Measurements from ENCODE around the gene FMN2.
"Not testable (repeated sequence)": the region's sequence is repeated elsewhere in the genome, so short reads cannot be mapped to it uniquely, and the experiment has no call there.

The FMN2 gene

DNA sequence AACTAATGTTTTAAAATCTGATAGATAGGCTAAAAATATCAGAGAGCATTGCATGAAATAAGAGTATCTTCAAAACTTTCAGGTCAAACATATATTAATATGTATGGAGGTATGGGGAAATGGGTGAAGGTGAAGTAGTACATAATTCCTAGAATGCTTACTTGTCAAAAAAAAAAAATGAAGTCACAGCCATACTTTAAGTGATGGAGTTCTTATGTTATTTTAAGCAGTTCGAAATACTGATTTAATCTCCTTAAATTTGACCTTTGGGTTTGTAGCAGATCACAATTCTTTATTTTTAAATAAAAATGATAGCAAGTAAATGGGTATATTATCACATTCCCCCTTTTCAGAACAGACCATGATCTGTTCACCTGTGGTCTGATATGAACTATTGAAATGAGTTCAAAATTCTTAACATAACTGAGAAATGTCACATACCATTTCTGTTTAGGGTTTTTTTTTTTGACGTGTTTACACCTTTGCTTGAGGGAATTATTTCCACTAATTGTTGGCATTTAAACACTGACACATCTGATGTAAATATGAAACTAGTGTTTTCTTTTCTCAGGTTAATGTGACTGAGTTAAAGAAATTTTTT, 300.1 kb downstream of the FMN2 start:
- no peak for DNase-seq

DNA sequence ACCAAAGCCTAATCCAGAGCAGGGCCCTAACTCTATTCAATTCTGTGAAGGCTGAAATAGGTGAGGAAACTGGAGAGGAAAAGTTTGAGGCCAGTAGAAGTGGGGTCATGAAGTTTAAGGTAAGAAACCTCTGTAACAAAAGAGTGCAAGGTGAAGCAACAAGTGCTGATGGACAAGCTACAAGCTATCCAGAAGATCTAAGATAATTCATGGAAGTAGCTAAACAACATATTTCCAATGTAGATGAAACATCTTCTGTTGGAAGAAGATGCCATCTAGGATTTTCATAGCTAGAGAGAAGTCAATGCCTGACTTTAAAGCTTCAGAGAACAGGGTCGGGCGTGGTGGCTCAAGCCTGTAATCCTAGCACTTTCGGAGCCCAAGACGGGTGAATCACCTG, 302.7 kb downstream of the FMN2 start:
- DNase-seq: no peak

DNA sequence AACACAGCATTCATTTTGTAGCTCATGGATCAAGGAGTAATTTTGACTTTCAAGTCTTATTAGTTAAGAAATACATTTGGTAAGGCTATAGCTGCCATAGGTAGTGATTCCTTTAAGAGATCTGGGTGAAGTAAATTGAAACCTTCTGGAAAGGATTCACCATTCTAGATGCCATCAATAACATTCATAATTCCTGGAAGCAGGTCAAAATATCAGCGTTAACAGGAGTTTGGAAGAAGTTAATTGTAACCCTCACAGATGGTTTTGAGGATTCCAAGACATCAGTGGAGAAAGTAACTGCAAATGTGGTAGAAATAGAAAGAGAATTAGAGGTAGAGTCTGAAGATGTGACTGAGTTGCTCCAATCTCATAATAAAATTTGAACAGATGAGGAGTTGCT, 303.7 kb downstream of the FMN2 start:
- DNase-seq: no peak

DNA sequence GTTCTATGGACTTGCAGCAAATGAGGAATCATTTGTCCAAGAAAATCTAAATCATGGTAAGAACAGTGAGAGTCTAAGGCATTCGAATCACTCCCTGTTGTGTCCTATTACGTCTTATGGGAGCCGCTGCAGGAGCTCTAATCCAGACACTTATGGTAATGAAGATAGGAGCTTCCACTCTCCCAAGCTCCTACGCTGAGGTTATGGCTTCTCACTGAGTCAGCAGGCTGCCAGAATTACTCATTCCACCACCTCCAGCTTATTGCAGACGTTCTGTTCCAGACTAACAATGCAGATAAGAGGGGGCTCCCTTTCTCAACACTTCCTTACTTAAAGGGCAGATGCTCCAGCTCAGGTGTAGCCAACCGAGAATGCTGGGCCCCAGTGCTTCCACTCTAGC, 307.7 kb downstream of the FMN2 start:
- no peak for DNase-seq

DNA sequence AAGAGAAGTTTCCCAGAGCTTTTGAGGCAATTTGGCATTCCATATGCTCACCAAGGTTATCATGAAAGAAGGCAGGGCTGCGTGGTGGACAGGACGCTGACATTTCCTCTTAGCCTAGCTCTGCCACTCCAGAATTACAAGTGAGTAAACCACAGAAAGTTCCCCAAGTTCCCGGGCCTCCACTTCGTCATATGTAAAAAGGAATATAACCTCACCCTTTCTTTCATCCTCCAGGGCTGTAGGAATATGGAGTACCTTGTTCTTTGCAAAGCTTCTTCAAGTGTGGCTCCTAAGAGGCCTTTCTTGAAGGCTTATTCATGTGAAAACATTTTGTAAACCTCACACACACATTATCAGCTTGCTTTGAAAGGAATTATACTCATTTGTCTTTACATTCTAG, 310.0 kb downstream of the FMN2 start:
- no peak for DNase-seq

DNA sequence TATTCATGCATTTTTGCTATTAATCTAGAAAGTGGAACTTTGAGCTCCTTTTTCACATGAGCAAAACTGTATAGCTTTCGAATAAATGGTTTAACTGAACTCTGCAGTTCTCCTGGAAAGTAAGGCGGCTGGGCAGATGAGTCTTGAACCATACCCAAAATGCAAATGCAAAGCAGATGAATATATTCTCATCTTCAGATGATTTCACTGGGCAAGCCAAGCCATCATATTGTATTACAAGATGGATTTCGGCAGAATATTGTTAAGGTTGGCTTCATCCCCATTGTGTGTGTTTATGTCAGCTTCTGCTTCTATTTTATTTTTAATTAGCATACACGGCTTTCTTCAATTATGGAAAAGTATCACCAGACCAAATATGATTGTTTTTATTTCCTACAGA, 310.6 kb downstream of the FMN2 start:
- no peak for DNase-seq

DNA sequence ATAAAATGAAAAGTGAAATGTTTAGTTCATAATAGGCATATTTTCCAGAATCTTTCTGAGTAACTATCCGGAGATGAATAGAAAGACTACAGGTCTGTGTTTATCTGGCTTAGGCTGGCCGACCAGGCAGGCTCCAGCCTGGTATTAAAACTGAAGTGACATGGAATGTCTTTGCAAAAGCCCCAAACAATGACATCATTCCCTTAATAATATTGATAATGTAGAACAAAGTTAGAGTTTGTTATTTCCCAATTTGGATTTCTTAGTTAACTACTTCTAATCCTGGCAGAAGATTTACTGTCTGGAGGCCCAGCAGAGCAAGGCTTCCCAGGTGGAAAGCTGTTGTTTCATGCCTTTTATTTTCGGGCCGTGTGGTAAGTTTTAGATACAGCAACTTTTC, 312.6 kb downstream of the FMN2 start:
- no peak for DNase-seq

DNA sequence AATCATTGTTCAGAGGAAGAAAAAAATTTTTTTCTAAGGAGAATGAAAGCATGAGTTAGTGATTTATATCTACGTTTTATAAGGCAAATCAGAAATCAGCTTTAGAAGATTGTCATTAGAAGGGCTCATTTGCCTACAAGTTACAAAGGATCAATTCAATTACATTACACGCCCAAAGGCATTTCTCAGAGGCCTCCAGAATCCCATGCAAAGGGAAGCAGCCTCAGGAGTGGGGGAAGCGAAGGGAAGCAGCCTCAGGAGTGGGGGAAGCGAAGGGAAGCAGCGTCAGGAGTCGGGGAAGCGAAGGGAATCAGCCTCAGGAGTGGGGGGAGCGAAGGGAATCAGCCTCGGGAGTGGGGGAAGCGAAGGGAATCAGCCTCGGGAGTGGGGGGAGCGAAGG, 314.1 kb downstream of the FMN2 start:
- no peak for DNase-seq

DNA sequence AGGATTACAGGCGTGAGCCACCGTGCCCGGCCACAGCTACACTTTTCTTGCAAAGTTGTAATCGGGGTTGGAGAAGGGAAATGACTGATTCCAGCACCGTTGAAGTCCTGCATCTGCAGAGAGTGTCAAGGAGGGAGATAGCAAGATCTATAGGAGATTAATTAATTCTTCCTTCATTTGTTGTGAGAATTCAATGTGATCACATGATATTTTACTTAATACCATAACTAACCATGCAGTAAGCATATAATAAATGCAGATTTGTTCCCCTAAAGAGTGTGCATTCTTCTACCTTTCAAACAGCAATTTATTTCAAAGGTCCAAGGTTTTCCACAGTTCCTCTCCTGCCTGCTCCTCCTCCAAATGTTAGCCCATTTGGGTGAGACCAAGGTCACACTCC, 315.7 kb downstream of the FMN2 start:
- DNase-seq: no peak

DNA sequence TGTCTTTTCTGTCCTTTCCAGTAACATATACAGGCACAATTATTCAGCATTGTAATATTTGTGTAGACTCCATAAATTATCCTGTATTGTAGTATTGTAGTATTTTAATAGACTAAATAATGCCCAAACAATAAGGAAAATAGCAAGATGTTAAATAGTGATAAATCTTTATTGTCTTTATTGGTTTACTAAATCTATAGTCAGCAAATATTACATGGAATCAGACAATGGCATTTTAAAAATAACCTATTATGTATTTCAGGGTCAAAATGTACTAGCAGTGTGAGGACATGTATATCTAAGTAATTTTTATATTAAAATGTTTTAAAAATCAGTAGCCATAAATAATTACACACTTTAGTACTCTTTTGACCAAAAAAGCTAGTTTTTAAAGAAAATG, 317.9 kb downstream of the FMN2 start:
- no peak for DNase-seq

DNA sequence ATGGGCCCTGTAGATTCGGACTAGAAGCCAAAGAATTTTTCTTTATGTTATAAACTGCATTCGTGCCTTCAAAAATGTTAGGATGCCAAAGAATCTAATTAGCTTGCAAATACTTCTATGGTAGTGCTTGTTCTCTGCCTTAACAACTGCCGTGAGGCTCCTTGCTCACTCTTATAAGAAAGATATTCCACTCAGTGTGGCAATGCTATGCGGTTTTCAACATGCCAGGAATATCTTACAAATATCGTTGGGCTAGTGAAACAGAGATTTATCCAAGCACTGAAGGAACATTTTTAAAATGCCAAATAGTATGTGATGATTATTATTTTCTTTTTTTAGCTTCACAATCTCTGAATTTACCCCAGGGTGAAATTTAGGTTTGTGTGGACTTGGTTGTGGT, 322.0 kb downstream of the FMN2 start:
- no peak for DNase-seq

DNA sequence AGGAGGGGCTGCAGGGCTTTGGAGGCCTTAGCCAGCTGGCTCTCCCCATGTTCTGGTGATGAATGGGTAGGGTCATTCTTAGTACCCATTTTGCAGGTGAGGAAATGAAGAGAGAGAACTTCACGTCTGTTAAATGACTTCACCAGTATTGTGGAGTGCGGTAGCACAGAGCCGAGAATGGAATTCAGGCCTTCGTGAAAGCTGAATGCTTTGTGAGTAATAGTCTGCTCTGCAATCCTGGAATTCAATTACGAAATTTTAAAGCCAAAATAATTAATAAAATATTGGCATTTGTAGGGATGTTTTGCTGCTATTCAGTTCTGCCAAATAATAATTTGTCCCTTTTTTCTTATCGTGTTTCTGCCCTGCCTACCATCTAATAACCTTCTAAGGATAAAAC, 322.6 kb downstream of the FMN2 start:
- DNase-seq: no peak

DNA sequence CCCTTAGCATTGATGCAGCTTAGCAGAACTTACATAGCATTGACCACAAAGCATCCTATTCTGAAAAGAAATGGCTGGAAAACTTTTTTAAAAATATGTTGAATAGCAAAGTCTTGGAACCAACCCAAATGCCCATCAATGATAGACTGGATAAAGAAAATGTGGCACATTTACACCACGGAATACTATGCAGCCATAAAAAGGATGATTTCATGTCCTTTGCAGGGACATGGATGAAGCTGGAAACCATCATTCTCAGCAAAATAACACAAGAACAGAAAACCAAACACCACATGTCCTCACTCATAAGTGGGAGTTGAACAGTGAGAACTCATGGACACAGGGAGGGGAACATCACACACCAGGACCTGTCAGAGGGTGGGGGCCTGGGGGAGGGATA, 323.3 kb downstream of the FMN2 start:
- DNase-seq: not testable (repeated sequence)

DNA sequence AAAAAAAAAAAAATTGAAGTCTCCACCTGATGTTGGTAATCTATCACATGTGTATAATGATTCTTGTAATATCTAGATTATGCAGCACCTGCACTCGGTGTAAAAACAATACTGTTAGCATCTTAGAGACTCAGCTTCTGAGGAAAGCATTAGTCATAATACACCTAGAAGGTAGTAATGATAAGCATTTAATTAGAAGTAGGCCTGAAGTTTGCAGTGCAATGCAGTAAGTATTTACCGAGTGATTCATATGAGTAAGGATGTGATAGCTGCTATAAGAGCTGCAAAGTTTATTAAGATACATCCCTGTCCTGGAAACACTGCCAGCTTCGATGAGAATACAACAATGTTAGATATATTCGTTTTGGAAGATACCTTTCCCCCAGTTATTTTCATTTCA, 323.8 kb downstream of the FMN2 start:
- no peak for DNase-seq

DNA sequence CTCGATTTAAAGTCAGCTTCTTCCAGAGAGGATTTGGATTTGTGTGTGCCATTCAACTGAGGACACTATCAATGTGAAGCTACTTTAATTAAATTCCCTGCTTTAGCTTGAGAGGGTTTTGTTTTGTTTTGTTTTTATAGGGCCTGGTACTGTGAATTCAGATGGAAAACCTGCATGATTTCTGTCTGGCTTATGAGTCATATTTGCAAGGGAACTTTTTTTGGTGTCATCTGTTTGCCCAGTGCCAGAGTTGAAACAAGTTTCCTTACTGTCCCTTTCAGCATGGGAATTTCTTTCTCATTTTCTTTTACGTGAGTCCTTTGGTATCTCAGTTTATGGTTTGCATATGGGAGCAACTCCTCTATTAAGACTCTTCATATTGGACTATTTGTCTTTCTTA, 325.6 kb downstream of the FMN2 start:
- no peak for DNase-seq

DNA sequence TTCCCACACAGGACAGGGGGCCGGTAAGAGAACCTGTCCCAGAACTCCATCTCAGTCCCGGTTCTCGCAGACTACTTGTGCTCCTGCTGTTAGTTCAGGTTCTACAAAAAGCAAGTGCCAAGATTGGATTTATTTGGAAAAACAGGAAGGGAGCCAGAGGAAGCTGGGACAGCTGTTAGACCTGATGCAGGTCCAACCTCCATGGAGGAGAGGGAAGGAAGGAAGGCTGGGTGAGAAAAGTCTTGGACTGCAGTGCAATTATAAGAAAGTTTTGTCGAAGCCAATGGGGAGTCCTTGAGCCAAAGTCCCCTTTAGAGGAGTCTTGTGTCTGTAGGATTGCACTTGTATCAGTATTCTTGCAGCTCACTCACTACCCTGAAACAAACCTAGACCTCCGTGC, 329.1 kb downstream of the FMN2 start:
- DNase-seq: no peak

DNA sequence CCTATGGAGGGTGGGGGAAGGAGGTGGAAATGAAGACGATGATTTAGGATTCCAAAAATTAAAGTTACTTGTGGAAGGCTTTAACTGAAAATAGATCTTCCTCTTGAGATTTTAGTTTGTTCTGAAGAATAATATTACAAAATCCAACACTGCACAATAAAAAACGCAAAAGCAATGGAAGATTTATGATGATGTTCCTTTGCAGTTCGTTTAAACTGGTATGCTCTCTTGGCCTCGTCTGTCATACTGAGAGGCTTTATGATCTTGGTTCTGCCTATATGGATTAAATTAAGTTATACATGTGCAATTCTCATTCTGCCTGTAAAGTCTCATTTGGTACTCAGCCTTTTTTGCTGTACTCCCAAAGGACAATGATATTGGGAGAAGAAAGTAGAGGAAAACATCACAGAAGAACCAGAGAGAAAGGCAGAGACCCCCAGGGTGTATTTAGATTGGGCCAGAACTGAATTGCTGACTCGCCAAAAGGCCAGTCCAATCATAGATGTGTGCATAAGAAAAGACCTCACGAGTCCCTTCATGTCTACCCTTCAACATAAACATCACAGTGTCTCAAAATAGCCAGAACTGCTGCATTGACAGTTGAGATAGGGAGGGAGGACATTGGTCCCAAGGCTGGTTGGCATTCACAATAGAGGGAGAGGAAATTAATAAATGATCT, 331.7 kb downstream of the FMN2 start:
- DNase-seq: no peak

DNA sequence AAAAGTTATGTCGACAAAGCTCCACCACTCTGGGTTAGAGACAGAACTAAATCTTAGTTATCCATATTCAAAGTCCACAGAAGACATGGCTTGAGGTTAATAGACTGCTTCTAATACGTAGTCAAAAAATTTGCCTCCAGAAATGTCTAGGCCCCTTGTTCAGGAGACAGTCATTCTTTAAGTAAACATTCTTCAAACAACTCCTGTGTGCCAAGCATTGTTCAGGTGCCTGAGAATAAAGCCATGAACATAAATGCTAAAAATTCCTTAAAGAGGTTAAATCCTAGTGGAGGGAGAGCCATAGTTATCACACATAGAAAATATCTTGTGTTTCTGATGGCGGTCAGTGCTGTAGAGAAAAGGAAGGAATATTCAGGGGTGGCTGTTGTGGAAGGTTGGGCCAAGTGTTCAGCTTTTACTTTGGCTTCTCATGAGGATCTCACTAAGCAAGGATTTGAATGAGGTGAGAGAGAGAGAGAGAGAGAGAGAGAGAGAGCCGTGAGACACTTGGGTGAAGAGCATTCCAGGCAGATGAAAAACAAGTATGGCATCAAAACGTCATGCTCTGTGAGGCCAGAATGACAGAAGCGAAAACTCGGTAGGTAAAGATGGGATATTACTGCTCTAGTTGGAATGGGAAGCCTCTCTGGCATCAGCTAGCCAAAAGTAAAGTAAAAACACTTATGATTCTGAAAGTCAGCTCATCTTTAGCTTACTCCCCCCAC, 333.2 kb downstream of the FMN2 start:
- DNase-seq: no peak

DNA sequence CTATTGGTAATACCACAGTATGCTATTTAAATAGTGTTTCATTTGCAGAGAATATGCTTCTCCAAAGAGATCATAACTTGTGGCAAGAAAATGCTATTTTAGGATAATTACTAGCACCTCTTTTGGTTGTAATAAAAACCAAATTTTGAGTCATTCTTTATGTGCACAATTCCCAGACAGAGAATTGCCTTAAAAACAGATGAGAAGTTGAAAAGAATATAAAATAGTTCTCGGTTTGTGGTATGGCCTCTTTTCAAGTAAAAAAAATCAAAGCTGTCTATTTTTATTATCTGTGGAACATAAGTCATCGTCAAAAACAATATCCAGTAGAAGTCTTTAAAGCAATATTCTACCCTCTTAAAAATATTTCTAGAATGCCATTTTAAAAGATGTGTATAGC, 334.4 kb downstream of the FMN2 start:
- DNase-seq: no peak

DNA sequence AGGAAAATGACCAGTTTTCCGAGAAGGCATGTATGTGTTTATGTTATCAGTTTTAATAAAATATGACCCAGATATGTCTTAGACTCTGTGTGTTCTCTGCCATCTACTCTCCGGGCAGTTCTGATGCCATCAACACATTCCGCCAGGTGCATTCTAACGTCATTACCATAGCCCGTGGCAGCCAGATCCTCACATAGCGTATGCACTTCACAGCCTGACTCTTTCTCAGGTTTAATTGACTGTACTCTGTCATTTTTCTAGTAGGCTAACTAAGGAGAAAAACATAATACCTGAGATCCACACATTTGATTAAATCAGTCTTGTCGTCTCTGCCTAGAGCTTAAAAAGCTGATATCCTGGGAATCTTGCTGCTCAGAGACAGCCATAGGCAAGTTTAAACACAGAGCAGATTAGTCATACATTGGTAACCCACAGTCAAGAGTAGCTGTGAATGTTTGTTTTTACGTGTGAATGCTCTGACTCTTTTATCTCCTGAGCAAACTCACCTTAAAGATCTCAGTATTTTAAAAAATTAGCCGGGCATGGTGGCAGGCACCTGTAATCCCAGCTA, 344.4 kb downstream of the FMN2 start:
- DNase-seq: no peak

DNA sequence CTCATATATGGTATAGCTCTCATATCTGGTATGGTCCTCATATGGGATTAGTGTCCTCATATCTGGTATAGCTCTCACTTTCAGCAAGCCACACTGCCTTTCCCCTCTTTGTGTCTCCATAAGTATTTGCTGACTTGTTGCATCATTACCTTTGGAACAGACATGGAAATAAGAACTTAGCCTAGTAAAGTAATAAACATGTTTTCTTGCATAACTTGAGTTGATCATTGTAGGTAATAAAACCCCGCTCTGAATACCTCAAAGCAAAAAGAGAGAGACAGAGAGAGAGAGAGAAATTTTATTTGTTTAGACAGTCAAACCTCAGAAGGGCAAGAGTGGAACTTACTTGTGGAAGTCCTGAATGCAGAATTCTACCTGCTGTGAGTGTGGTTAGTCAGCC, 350.0 kb downstream of the FMN2 start:
- DNase-seq: no peak

DNA sequence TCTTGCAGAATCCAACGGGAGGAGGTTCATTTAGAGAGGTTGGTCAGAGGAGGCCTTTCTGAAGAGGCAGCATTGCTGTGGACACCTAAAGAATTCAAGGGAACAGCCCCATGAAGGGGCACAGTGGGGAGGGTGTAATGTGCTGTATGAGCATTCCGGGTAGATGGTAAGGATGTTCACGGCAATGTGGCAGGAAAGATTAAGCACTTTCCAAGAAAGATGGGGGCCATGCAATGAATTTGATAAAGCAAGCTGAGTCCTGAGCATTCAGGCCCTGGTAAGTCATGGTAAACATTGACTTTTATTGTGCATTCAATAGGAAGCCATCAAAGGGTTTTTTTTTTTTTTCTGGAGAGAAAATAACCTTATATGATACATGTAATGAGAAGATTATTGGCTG, 353.7 kb downstream of the FMN2 start:
- DNase-seq: no peak

DNA sequence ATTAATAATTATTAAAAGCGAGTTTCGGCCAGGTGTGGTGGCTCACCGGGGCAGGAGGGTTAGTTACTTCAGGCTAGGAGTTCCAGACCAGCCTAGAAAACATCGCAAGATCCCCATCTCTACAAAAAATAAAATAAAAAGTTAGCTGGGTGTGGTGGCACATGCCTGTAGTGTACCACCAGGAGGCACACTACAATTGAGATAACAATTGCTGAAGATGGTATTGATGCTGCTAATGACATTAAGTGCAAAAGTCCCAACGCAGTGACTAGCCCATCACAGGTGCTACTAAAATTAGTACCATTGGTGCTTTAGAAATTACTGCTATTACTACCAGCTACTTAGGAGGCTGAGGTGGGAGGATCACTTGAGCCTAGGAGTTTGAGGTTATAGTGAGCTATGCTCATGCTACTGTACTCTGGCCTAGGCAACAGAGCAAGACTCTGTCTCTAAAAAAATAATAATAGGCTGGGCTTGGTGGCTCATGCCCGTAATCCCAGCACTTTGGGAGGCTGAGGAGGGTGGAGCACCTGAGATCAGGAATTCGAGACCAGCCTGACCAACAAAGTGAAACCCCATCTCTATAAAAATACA, 363.6 kb downstream of the FMN2 start:
- no peak for DNase-seq

DNA sequence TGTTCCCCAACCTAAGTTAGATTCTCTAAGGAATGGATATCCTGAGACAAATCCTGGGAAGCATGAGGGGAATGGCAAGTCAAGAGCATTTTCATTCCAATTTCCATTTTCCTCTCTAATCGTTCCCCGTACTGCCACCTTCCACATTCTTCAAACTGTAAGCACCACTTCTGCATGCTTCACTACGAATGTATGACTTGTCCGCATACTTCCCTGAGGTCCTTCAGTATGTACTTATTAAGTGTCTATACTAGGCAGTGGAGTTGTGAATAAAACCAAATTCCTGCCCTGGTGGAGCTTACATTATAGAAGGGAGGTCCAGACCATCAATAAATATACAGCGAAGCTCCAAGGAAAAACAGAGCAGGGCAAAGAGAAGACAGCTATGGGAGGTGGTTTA, 365.5 kb downstream of the FMN2 start:
- no peak for DNase-seq

Data from activated CD4-positive, alpha-beta T cell treated with anti-CD3 and anti-CD28 coated beads, Interleukin-2, amount 50 U/mL, for 4 hours (primary cell).